Ovary (tissue), 9 donors: Measurements from ENCODE around the gene TSKS. TPM values are rescaled to one million over a fixed set of nuclear protein-coding genes. Genes with fewer than 3 reads are reported as not detected.

Experiments
- DNase-seq, 5 donors: peaks; one replicate each; pipeline ENCODE4 v3.0.0-alpha.2; 2019 to 2020
- H3K27ac ChIP-seq, 2 donors: fragments of 200-600 bp; one replicate each; pipeline versions ENCODE4 v1.5.1 to v1.8.0; 2019 to 2022
- H3K27me3 ChIP-seq: fragments of 200-600 bp; one replicate; pipeline ENCODE4 v1.8.0; 2022
- H3K36me3 ChIP-seq: fragments of 200-600 bp; sonication (generic); one replicate; pipeline ENCODE4 v1.5.1; 2019
- H3K4me1 ChIP-seq: one replicate; pipeline ENCODE4 v1.8.1; 2013; ENCODE audit warnings: mild to moderate bottlenecking, moderate library complexity; ENCODE audit not compliant: insufficient read depth
- H3K4me3 ChIP-seq: fragments of 200-600 bp; sonication (generic); one replicate; pipeline ENCODE4 v1.5.1; 2017
- H3K9me3 ChIP-seq, 2 donors: fragments of 200-600 bp in 1 of 2; sonication (generic) in 1 of 2; one replicate each; pipeline versions ENCODE4 v1.5.1 to v1.8.1; 2013 to 2019; ENCODE audit warnings: mild to moderate bottlenecking in 1 of 2, moderate library complexity in 1 of 2
- CTCF ChIP-seq, 3 donors: fragments of 450-650 bp in 2 of 3; fragments of 200-600 bp in 1 of 3; IDR thresholded peaks; one replicate each; pipeline versions ENCODE4 v1.5.1 to v1.8.0; 2016 to 2022; ENCODE audit warnings: antibody characterized with exemption in 3 of 3, mild to moderate bottlenecking in 1 of 3
- EP300 ChIP-seq: sonication (generic); formaldehyde crosslinking; IDR thresholded peaks from one replicate; pipeline ENCODE4 v1.6.1; 2017; ENCODE audit warnings: antibody characterized with exemption
- POLR2A ChIP-seq: fragments of 450-650 bp; IDR thresholded peaks from one replicate; pipeline ENCODE4 v1.6.1; 2017; ENCODE audit warnings: antibody characterized with exemption, mild to moderate bottlenecking, moderate library complexity
- WGBS, 3 donors: extraction: QIAGEN DNeasy Blood & Tissue Kit in 1 of 3; methylation state at CpG; one replicate each; pipeline versions ENCODE4 v1.1.5 to v1.1.7; 2013 to 2017; 5-methylcytosine and 5-hydroxymethylcytosine counted together
- intact Hi-C, 4 donors: fragments of 100-400 bp; cut with DNase I; formaldehyde crosslinking; loops; one replicate each; pipeline versions ENCODE4 v1.11.0 to v1.15.1; 2022 to 2023
- polyA plus RNA-seq, 2 donors: library from polyadenylated mRNA; stranded (reverse); fragments of 200-250 nt in 1 of 2; fragments of 350-450 nt in 1 of 2; fragmentation: Illumina TruSeq in 1 of 2; extraction: RNeasy Lipid Tissue Mini Kit (QIAGEN cat#74804) in 1 of 2; gene quantifications; one replicate each; pipeline ENCODE4 v1.2.3, GENCODE V29; 2013 to 2014
- total RNA-seq, 7 donors: library from RNA; depleted of rRNA in 2 of 7; stranded (reverse); fragments of >200 nt in 2 of 7; fragmentation: NEBNext Ultra II Directional in 3 of 7; extraction: Animal tissue kit (Norgen Biotek cat#: 25700) in 3 of 7; gene quantifications; one replicate each; pipeline versions ENCODE4 v1.1.0 to v1.2.4, GENCODE V29; 2016 to 2023
- donor health status: DM: no; HTN: no; CAD: no; lungs with moderate emphysema.
- donor health status: DM: no; HTN: no; CAD: no.
- donor health status: Bipolar disorder and iron deficiency.
- donor health status: DM: yes; HTN: yes; CAD: no.
- donor health status: DM: no; HTN: no; CAD: no.
- donor health status: DM: yes; HTN: yes; CAD: no.

The TSKS gene
- total and polyA plus RNA-seq, 9 donors = 0.15 to 0.71 (median 0.32) TPM; not detected in 4

- H3K36me3 ChIP-seq = no peaks in the 10 kb centered on the region
- peaks cover 4% of the 10 kb centered on the region for H3K4me1 ChIP-seq
- H3K27ac ChIP-seq = peak overlapping the region; percentile 72 to 86
- 5 to 9% (median 5%) methylated on average over 45 to 50 of the region's 50 CpGs for WGBS, 3 donors
- H3K4me3 ChIP-seq = peak overlapping the region; percentile 81
- intact Hi-C loops = loop anchor here in 2 of 4 donors (5.0 to 10.0 kb wide), 3 partner anchors 42 to 85 kb away; partner anchors contain the start of gene AP2A1 (in 1 of the 2)
- no peaks in the 10 kb centered on the region for H3K27me3 ChIP-seq
- no peaks in the 10 kb centered on the region for H3K9me3 ChIP-seq
- no peak for TF ChIP-seq POLR2A
- no peak for TF ChIP-seq EP300
- peak in 1 of 3 donors; percentile 21 for TF ChIP-seq CTCF (IDR thresholded peaks at IDR 0.05)
- peak in 2 of 5 donors; percentile 62 to 64 for DNase-seq
Measured at GRCh38 chr19:49809160-49809940, 46.2 kb upstream of the TSKS start.

GRCh38 chr19:49808711-49809159, 45.6 kb upstream of the TSKS start:
- Histone ChIP-seq H3K36me3 (no peaks in the 10 kb centered on the region), H3K4me3 (peak overlapping the region; percentile 81), H3K27ac (peak overlapping the region; percentile 72 to 86), H3K9me3 (no peaks in the 10 kb centered on the region), H3K27me3 (no peaks in the 10 kb centered on the region), H3K4me1 (peaks cover 4% of the 10 kb centered on the region)
- peak; percentile 95 to 98 (median 97) for DNase-seq
- 1 to 3% (median 2%) methylated on average over 31 of the region's 31 CpGs for WGBS, 3 donors
- peak; percentile 74 for TF ChIP-seq POLR2A
- no peak for TF ChIP-seq CTCF (IDR thresholded peaks at IDR 0.05)
- intact Hi-C loops = loop anchor here in 2 of 4 donors (5.0 to 10.0 kb wide), 3 partner anchors 41 to 84 kb away; partner anchors contain the start of gene AP2A1 (in 1 of the 2)

- H3K9me3 ChIP-seq = no peaks in the 10 kb centered on the region
- H3K27ac ChIP-seq = peak overlapping the region in 1 of 2 donors; percentile 49
- peak overlapping the region; percentile 81 for H3K4me3 ChIP-seq
- no peaks in the 10 kb centered on the region for H3K36me3 ChIP-seq
- peak in 1 of 5 donors; percentile 36 for DNase-seq
- 73 to 76% (median 73%) methylated on average over 20 of the region's 20 CpGs for WGBS, 3 donors
- no peaks in the 10 kb centered on the region for H3K27me3 ChIP-seq
- intact Hi-C loops = loop anchor here in 2 of 4 donors (5.0 to 10.0 kb wide), 3 partner anchors 41 to 83 kb away; partner anchors contain the start of gene AP2A1 (in 1 of the 2)
- no peak for TF ChIP-seq CTCF (IDR thresholded peaks at IDR 0.05)
- TF ChIP-seq POLR2A = no peak
- TF ChIP-seq EP300 = no peak
- H3K4me1 ChIP-seq = peaks cover 4% of the 10 kb centered on the region
Measured at GRCh38 chr19:49807904-49808675, 45.0 kb upstream of the TSKS start.
